ENCODE measurements around the gene ZNF627.
"Not testable (repeated sequence)": the region's sequence is repeated elsewhere in the genome, so short reads cannot be mapped to it uniquely, and the experiment has no call there.

The ZNF627 gene

DNA sequence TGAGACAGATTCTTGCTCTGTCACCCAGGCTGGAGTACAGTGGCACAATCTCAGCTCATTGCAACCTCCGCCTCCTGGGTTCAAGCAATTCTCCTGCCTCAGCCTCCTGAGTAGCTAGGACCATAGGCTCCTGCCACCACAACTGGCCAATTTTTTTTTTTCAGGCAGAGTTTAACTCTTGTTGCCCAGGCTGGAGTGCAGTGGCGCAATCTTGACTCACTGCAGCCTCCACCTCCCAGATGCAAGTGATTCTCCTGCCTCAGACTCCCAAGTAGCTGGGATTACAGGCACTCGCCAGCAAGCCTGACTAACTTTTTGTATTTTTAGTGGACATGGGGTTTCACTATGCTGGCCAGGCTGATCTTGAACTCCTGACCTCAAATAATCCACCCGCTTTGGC, 23.5 kb upstream of the ZNF627 start:
- H3K27ac ChIP-seq; DNase-seq (ENCODE audit: low read depth, low spot score): not testable (repeated sequence)

DNA sequence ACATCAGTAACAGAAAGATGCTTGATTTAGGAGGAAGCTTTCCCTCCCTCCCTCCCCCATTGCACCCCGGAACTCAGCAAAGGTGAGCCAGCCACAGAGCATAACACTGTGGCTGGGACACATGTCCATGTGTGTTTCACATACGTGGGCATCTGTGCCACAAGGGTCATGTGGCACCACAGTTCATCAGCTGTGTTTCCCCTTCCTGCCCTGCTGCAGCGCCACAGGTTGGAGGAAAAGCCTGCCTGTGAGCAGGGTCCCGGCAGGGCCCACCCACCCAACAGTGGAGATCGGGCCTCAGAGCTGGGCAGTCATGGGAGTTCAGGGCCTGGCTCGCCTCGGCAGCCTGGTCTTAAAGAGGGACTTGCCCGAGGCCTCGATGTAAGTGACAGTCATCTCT, 22.6 kb upstream of the ZNF627 start:
- no peak for DNase-seq (ENCODE audit: low read depth, low spot score)
- H3K27ac ChIP-seq: no peak overlapping the region

DNA sequence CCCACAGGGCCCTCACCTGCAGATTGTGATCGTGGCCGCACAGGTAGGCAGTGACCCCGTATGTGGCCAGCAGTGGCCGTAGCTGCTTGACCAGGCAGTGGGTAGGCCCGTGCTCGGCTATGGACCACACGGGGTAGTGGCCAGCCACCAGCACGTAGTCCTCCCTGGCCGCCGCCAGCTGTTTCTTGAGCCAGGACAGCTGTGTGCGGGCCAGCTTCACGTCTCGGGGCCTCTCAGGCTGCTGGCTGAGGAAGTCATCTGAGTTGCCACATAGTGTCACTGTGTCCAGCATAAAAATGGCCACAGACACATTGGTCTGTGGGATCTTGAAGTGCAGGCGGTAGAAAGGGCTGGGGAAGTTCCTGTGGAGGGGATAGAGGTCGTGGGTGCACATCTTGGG, 21.1 kb upstream of the ZNF627 start:
- no peak for DNase-seq (ENCODE audit: low read depth, low spot score)
- H3K27ac ChIP-seq: no peak overlapping the region

DNA sequence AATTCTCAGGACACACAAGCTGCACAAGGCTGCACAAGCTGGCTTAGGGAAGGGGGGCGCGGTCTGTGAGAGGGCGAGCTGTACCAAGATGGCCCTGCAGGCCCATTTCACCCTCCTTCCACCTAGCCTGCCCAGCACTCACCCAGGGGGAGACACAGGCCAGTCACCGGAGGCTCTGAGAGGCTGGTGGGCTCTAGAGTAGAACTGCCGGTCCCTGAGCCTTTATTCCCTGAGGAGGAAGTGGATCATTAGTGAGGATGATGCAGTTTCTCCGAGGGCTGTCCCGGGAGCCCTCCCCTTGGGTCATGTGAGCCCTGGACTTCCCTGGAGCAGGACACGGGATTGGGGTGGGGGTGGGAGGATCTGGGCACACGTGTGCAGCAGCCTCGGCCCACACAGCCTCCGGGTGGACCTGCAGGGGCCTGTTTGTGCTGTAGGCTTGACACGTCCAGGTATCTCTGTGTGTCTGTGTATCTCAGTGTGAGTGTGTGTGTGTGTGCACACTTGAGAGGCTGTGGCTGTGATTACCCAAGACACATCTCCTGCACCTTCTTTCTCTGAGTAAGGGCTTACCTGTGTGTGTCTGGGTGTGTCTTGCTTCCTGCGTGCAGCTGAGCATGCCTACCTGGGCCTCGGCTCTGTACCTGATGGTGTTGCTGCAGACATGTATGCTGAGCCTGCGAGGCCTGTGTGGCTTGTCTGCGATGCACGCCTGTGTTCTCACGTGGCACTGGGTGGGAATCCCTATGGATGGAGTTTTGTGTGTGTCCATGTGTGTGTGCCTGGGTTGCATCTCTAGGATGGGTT, 19.6 kb upstream of the ZNF627 start, which contains the start of gene ACP5:
TSS of gene ACP5 (minus strand) at position 195 of the 807 bp plus-strand sequence. CDS start 328 bp downstream, outside the sequence.
- no peak within 1 kb of the TSS for H3K27ac ChIP-seq
- DNase-seq (ENCODE audit: low read depth, low spot score): peak; percentile 26

DNA sequence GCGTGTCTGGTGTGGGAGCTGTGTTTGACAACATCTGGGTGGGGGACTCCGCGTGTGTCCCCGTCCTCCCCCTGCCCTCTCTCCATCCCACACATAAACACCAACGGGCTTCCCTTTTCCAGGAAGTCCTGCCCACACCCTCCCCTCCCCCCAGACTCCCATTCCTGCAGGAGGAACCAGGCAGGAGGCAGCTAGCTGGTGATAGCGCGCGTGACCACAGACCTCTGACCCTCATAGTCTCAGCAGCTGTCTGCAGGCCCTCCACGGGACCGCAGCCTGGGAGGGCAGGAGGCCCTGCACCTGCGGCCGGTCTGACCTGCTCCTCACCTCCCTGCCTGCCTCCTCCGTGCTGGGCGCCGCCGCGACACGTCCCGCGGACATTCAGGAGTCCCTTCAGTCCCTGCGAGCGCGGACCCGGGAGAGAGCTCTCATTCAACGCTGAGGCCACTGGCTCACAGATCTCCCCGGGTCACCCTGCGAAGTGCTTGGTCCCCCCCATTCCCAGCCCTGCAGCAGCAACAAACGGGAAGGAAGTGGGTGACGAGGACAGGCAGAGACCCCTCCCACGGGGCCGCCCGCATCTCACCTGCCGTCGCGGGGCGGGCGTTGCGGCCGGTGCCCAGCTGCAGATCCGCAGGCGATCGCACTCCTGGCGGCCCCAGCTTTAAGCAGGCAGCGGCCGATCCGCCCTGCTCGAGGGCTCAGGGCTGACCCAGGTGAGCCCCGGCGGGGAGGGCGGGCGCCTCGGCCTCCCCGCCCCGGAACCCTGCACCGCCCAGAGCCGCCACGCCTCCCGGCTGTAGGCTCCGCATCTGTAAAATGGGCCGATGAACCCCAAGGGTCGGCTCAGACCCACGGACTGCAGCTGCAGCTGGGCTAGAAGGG, 18.8 kb upstream of the ZNF627 start:
- H3K27ac ChIP-seq: no peak overlapping the region
- DNase-seq (ENCODE audit: low read depth, low spot score): no peak

DNA sequence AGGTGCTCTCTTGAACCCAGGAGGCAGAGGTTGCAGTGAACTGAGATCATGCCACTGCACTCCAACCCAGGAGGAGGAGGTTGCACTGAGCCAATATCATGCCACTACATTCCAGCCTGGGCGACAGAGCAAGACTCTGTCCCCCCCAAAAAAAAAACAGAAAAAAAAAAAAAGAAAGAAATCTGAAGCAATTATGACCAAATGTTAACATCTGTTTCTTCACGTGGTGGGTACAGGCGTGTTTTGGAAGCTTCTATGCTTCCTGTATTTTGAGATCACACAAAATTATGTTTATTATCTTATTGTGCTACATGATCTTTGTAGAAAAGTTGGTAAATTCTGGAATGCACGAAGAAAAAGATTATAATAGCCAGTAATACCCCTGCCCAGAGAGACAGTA, 17.2 kb upstream of the ZNF627 start:
- DNase-seq (ENCODE audit: low read depth, low spot score): no peak
- no peak overlapping the region for H3K27ac ChIP-seq

DNA sequence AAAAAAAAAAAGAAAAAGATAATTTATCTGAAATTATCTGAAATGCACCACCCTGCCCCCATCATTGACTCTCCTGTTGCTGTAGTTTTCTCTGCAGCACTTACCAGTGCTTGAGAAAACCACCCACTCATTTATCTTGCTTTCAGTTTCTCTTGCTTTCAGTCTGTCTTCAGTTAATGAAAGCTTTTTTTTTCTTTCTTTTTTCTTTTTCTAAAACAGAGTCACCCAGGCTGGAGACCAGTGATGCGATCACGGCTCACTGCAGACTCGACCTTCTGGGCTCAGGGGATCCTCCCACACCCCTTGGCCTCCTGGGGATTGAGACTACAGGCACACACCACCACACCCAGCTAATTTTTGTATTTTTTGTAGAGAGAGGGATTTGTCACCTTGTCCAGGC, 15.5 kb upstream of the ZNF627 start:
- H3K27ac ChIP-seq: no peak overlapping the region
- DNase-seq (ENCODE audit: low read depth, low spot score): no peak

DNA sequence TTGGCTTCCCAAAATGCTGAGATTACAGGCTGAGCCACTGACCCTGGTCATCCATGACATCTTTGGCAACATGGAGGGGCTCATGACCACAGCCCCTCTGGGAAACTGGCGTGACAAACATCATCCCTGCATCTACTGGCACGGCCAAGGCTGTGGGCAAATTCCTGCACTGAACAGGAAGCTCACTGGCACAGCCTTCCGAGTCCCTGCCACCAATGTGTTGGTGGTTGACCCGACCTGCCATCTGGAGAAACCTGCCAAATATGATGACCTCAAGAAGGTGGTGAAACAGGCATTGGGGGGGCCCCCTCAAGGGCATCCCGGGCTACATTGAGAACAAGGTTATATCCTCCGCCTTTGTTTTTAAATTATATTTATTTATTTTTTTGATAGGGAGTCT, 11.0 kb upstream of the ZNF627 start:
- DNase-seq (ENCODE audit: low read depth, low spot score): no peak
- no peak overlapping the region for H3K27ac ChIP-seq

DNA sequence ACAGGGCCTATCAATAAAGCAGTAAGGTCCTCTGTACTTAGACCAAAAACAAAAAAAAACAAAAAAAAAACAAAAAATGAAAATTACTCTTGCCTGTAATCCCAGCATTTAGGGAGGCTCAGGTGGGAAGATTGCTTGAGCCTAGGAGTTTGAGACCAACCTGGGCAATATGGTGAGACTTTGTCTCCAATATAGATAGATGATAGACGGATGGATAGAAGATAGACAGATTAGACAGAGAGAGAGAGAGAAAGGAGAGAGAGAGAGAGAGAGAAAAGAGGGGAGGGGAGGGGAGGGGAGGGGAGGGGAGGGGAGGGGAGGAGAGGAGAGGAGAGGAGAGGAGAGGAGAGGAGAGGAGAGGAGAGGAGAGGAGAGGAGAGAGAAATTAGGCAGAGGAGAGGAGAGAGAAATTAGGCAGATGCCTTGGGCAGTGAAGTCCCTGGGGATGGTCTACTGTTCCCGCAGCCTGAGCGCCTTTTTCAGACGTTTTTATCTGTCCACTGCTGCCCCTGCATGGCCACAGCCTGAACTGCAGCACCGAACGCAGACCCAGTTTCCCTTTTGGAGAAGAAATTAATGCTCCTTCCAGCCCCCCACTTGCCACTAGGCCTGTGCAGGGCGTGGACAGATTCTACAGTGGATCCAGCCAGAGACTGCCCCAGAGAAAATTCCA, 9.8 kb upstream of the ZNF627 start:
- DNase-seq (ENCODE audit: low read depth, low spot score): no peak
- H3K27ac ChIP-seq: no peak overlapping the region

DNA sequence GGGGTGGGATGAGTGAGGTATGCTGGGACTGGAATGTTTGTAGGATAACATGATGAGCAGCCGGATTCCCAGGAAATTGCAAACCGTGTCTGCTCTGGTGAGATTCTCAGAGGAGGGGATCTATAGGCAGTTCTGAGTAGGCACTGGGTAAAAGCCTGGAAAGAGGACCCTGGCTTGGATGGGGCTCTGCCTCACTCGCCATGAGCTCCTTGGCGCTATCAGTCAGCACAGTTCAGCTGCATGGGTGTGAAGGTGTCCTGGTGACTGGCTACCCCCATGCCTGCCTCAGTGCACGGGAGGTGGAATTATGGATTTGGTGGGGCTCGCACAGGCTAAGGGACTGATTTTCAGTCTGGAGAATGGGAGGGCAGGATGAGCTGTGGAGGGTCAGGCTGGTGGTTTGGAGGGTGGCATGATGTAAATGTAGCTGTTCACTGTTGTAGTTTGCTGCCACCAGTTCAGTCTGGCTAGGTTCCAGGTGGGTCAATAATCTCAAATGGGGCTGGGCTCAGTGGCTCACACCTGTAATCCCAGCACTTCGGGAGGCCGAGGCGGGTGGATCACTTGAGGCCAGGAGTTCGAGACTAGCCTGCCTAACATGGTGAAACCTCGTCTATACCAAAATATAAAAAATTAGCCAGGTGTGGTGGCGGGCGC, 9.2 kb upstream of the ZNF627 start:
- no peak overlapping the region for H3K27ac ChIP-seq
- no peak for DNase-seq (ENCODE audit: low read depth, low spot score)

DNA sequence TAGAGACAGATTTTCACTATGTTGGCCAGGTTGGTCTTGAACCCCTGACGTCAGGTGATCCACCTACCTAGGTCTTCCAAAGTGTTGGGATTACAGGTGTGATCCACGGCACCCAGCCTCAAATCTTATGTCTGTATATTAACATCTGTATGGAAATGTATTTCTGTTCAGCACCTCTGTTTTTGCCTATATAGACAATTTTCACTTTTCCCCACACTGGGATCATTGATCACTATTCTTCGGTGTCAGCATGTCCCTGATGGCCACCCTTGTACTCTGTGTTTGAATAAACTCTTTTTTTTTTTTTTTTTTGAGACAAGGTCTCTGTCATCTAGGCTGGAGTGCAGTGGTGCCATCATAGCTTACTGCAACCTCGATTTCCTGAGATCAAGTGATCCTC, 3.2 kb upstream of the ZNF627 start:
- no peak for DNase-seq (ENCODE audit: low read depth, low spot score)
- H3K27ac ChIP-seq: no peak overlapping the region

DNA sequence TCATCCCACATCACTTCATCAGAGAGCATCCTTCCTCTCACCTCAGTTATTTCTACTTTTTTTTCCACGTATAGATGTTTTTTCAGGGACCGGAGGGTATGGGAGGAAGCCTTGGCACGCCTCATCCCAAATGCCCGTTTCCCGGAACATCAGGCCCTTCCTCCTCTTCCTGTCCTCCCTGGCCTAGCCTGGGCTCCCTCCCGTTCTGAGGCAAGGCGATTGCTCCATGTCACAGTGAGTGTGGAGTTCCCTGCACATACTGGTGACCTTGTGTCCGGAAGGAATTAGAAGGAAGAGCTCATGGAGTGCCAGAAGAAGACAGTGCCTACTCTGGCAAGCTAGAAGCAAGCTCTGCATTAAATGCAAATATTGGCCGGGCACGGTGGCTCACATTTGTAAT, 1.1 kb upstream of the ZNF627 start:
- no peak overlapping the region for H3K27ac ChIP-seq
- no peak for DNase-seq (ENCODE audit: low read depth, low spot score)

DNA sequence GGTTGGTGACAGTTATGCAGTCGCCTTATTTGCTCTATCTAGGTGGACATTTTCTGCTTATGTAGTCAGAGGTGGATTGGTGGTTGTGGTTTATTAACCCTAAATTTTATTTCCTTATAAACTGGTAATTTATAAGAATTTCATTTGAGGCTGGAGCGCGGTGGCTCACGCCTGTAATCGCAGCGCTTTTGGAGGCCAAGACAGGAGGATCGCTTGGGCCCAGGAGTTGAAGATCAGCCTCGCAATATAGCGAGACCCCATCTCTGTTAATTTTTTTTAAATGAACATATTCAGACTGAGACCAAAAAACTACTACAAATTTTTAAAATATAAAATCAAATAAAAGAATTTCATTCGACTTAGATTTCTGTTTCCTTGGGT, 810 bp downstream of the ZNF627 start:
- peak overlapping the region; percentile 65 for H3K27ac ChIP-seq

DNA sequence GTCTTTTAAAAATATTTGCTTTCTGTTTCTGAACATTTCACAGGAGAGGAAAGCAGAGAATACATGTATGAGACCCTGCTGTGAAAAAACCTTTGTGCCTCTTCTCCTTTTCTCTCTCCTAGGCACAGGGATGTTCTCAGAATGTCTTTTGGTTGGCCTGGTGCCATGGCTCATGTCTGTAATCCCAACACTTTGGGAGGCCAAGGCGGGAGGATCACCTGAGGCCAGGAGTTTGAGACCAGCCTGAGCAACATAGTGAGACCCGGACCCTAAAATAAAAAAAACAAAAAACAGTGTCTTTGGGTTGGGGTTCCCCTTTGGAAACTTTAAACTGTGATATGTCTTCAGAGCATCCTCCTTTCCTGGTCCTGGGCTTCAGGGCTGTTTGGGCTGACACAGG, 1.5 kb downstream of the ZNF627 start:
- DNase-seq (ENCODE audit: low read depth, low spot score): no peak
- H3K27ac ChIP-seq: no peak overlapping the region

More for the DNA sequence above, 810 bp downstream of the ZNF627 start:
- no peak for DNase-seq (ENCODE audit: low read depth, low spot score)

DNA sequence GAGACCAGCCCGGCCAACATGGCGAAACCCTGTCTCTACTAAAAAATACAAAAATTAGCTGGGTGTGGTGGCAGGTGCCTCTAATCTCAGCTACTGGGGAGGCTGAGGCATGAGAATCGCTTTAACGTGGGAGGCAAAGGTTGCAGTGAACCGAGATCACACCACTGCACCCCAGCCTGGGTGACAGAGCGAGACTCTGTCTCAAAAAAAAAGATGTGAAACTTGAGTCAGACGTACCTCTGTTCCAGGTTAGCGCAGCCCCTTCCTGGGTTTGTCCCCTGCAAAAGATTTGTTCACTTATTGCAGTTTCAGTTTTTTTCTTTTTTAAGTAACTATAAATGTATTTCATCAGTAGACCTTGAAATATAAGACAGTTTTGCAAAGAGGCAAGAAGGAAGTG, 2.4 kb downstream of the ZNF627 start:
- H3K27ac ChIP-seq; DNase-seq (ENCODE audit: low read depth, low spot score): not testable (repeated sequence)

DNA sequence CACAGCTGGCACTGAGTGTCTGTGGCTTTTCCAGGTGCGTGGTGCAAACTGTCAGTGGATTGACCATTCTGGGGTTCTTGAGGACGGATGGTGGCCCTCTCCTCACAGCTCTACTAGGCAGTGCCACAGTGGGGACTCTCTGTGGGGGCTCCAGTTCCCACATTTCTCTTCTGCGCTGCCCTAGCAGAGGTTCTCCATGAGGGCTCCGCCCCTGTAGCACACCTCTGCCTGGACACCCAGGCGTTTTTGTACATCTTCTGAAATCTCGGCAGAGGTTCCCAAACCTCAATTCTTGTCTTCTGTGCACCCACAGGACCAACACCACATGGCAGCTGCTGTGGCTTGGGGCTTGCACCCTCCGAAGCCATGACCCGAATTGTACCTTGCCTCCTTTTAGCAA, 9.2 kb downstream of the ZNF627 start:
- no peak overlapping the region for H3K27ac ChIP-seq
- DNase-seq (ENCODE audit: low read depth, low spot score): no peak

DNA sequence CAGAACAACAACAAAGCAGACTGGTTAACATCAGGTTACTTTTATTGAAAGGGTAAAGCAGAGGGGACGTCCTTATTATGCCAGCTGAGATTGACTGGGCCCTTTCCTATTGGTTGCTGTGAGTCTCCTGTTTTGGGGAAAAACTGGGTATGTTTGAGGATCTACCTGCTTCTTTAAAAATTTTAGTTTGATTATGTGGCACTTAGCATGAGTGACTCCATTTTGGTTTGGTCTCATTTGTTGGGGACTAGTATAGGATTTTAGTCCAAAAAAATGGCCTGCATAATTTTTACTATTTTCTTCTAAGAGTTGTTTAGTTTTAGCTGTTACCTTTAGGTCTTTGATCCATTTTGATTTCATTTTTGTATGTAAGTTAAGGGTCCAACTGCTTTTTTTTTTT, 14.4 kb downstream of the ZNF627 start:
- no peak for DNase-seq (ENCODE audit: low read depth, low spot score)
- H3K27ac ChIP-seq: no peak overlapping the region

DNA sequence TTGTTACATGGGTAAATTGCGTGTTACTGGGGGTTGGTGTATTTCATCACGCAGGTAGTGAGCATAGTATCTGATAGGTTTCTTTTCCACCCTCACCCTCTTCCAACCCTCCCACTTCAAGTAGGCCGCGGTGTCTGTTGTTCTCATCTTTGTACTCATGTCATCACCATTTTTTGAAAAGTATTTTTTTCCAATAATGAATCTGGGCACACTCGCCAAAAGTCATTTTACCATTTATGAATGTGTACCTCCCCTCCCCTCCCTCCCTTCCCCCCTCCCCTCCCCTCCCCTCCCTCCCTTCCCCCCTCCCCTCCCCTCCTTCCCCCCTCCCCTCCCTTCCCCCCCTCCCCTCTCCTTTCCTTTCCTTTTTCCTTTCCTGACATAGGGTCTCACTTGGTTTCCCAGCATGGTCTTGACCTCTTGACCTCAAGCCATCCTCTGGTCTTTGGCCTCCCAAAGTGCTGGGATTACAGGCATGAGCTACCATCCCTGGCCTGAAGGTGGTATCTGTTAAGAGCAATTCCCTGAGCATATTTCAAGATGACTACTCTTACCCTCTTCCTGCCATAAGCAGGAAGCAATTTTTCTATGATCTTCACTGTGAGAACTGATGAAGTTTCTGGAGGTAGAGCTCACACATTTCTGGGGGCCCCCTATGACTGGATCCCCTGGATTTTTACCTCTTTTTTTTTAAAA, 15.7 kb downstream of the ZNF627 start:
- DNase-seq (ENCODE audit: low read depth, low spot score): no peak
- no peak overlapping the region for H3K27ac ChIP-seq

DNA sequence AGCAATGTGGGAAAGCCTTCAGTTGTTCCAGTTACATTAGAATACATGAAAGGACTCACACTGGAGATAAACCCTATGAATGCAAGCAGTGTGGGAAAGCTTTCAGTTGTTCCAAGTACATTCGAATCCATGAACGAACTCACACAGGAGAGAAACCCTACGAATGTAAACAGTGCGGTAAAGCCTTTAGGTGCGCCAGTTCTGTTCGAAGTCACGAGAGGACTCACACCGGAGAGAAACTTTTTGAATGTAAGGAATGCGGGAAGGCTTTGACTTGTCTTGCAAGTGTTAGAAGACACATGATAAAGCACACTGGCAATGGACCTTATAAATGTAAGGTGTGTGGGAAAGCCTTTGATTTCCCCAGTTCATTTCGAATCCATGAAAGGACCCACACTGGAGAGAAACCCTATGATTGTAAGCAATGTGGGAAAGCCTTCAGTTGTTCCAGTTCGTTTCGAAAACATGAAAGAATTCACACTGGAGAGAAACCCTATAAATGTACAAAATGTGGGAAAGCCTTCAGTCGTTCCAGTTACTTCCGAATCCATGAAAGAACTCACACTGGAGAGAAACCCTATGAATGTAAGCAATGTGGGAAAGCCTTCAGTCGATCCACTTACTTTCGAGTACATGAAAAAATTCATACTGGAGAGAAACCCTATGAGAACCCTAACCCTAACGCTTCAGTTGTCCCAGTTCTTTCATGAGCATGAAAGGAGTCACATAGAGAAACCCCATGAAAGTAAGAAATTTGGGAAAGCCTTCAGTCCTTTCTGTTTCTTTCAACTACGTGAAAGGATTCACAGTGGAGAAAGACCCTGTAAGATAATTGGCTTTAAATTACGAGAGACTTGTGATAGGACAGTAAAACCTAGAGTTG, 20.1 kb downstream of the ZNF627 start:
- DNase-seq (ENCODE audit: low read depth, low spot score): no peak
- no peak overlapping the region for H3K27ac ChIP-seq

Data from epithelial cell of prostate (primary cell).